Activated CD8-positive, alpha-beta memory T cell treated with anti-CD3 and anti-CD28 coated beads, Interleukin-2, amount 10 ng/mL, durations not matched to agents 7 days and 5 days (primary cell): ENCODE measurements around the gene RPS26. TPM values are rescaled to one million over a fixed set of nuclear protein-coding genes. Genes with fewer than 3 reads are reported as not detected.
"Not testable (repeated sequence)": the region's sequence is repeated elsewhere in the genome, so short reads cannot be mapped to it uniquely, and the experiment has no call there.

Experiments
- ATAC-seq: fragments of 150-1000 bp; cut with Tn5 transposase; one replicate; pipeline ENCODE4 v1.10.0; 2021; ENCODE audit warnings: moderate library complexity
- CTCF ChIA-PET: fragments of 350-600 bp; sonication (Branson Sonifier 250); formaldehyde crosslinking; loops from one replicate; lab custom pipeline; 2021; ENCODE audit warnings: antibody characterized with exemption; lab: Charles Lee
- DNase-seq: peaks from one replicate; pipeline ENCODE4 v3.0.0-alpha.2; 2020
- H3K27ac Mint-ChIP-seq: one replicate; pipeline ENCODE4 v1.8.0; 2021; ENCODE audit warnings: mild to moderate bottlenecking, mixed read lengths
- H3K27me3 Mint-ChIP-seq: one replicate; pipeline ENCODE4 v1.8.0; 2021; ENCODE audit warnings: mixed read lengths
- H3K36me3 Mint-ChIP-seq: one replicate; pipeline ENCODE4 v1.8.0; 2021; ENCODE audit warnings: mild to moderate bottlenecking, mixed read lengths
- H3K4me1 Mint-ChIP-seq: one replicate; pipeline ENCODE4 v1.8.0; 2021; ENCODE audit warnings: mixed read lengths
- H3K4me3 Mint-ChIP-seq: one replicate; pipeline ENCODE4 v1.8.0; 2021; ENCODE audit warnings: mild to moderate bottlenecking, moderate library complexity, mixed read lengths
- H3K9me3 Mint-ChIP-seq: one replicate; pipeline ENCODE4 v1.8.0; 2022; ENCODE audit warnings: low read depth, mixed read lengths
- total RNA-seq, 2 experiments: library from RNA; stranded (reverse); gene quantifications; one replicate each; pipeline ENCODE4 v1.2.3, GENCODE V29; 2021

RPS26 gene
- total RNA-seq, 2 experiments from 2014 or later, result 27.9 to 42.2 TPM

DNA sequence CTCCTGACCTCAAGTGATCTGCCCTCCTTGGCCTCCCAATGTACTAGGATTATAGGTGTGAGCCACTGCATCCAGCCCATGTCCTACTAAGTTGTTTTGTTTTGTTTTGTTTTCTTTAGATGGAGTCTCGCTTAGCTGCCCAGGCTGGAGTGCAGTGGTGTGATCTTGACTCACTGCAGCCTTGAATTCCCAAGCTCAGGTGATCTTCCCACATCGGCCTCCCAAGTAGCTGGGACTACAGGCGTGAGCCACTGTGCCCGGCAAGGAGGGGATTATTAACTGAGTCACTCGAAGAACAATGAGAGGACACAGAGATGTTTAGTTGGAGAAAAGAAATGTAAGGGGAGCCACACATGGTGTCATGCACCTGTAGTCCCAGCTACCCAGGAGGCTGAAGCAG lies 20.3 kb downstream of the RPS26 start:
- no peaks in the 10 kb centered on the region for H3K36me3 Mint-ChIP-seq
- CTCF ChIA-PET, result interaction anchor here (1.8 to 2.4 kb wide), 2 partner anchors 15 to 17 kb away, joined by 6 to 7 read pairs; partner anchors contain the start of gene ERBB3
- ATAC-seq, result no peak

DNA sequence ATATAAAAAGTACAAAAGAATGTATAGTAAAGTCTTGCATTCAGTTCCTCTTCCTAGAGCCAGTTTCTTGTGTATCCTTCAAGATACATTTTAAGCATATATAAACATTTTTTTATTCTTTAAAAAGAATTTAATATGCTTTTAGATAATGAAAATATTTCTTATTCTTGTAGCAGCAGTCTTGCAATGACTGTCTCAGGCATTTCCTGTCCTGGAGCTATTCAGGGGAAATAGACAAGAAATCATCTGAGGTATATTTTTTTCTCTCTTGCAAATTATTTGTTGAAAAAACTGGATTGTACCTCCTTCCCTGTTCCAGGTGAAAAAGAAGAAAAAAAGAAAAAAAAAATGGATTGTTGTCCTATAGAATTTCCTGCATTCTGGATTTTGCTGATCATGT lies 21.3 kb downstream of the RPS26 start:
- no peak overlapping the region for H3K4me3 Mint-ChIP-seq
- DNase-seq (no peak), ATAC-seq (no peak)
- H3K36me3 Mint-ChIP-seq, result no peaks in the 10 kb centered on the region
- no peak overlapping the region for H3K27ac Mint-ChIP-seq
- CTCF ChIA-PET, result interaction anchor here (1.8 to 2.4 kb wide), 2 partner anchors 16 kb away, joined by 6 to 7 read pairs; partner anchors contain the start of gene ERBB3
- H3K4me1 Mint-ChIP-seq, result peaks cover 5% of the 10 kb centered on the region
- peaks cover 6% of the 10 kb centered on the region for H3K27me3 Mint-ChIP-seq
- no peaks in the 10 kb centered on the region for H3K9me3 Mint-ChIP-seq

More for the DNA sequence above, 20.3 kb downstream of the RPS26 start:
- DNase-seq, result no peak
- Mint-ChIP-seq H3K4me3 (no peak overlapping the region), H3K4me1 (peaks cover 4% of the 10 kb centered on the region), H3K27me3 (peaks cover 6% of the 10 kb centered on the region), H3K9me3 (no peaks in the 10 kb centered on the region), H3K27ac (no peak overlapping the region)

DNA sequence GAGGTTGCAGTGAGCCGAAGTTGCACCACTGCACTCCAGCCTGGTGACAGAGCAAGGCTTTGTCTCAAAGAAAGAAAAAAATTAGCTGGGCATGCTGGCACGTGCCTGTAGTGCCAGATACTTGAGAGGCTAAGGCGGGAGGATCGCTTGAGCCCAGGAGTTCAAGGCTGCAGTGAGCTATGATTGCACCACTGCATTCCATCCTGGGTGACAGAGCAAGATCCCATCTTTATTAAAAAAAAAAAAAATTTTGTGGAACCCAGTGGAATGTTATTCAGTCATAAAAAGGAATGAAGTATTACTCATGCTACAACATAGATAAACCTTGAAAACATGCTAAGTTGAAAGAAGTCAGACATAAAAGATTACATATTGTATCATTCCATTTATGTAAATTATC lies 29.9 kb downstream of the RPS26 start:
- DNase-seq (no peak), ATAC-seq (no peak)
- CTCF ChIA-PET, result interaction anchor here (0.7 to 1.6 kb wide), 3 partner anchors 28 to 1599 kb away, joined by 3 read pairs; no protein-coding TSS in a partner anchor
- H3K4me3 Mint-ChIP-seq, result no peak overlapping the region
- no peak overlapping the region for H3K27ac Mint-ChIP-seq
- peaks cover 3% of the 10 kb centered on the region for H3K4me1 Mint-ChIP-seq
- H3K36me3 Mint-ChIP-seq, result no peaks in the 10 kb centered on the region
- H3K27me3 Mint-ChIP-seq, result peaks cover 6% of the 10 kb centered on the region
- H3K9me3 Mint-ChIP-seq, result no peaks in the 10 kb centered on the region

DNA sequence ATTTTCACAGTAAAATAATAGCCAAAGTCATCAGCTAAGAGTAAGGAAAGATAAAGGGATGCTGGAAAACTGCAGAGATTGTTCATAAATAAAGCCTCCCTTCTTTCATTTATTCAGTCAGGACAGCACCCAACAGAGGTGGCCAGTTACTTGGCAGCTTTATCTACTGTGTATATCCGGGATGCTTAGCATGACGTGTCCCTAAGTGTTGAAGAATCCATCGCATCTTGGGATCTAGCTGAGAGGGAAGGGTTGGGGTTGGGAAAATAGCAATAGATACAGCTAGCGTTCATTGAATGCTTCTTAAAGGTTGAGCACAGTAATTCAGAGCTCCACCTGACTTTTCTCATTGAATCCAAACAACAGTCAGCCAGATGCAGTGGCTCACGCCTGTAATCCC lies 32.7 kb downstream of the RPS26 start:
- no peak for ATAC-seq
- H3K4me1 Mint-ChIP-seq, result peaks cover 3% of the 10 kb centered on the region
- peaks cover 11% of the 10 kb centered on the region for H3K27me3 Mint-ChIP-seq
- no peak for DNase-seq
- CTCF ChIA-PET, result interaction anchor here (0.9 kb wide), 2 partner anchors 15 to 28 kb away, joined by 3 read pairs; no protein-coding TSS in a partner anchor
- no peaks in the 10 kb centered on the region for H3K36me3 Mint-ChIP-seq
- H3K27ac Mint-ChIP-seq, result no peak overlapping the region
- H3K9me3 Mint-ChIP-seq, result no peaks in the 10 kb centered on the region
- H3K4me3 Mint-ChIP-seq, result no peak overlapping the region

DNA sequence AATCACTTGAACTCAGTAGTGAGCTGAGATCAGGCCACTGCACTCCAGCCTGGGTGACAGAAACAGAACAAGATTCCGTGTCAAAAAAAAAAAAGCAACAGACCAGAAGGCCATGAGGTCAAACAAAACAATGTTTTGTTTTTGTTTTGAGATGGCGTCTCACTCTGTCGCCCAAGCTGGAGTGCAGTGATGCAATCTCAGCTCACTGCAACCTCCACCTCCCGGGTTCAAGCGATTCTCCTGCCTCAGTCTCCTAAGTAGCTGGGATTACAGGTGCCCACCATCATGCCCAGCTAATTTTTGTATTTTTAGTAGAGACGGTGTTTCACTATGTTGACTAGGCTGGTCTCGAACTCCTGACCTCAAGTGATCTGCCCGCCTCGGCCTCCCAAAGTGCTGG lies 36.2 kb downstream of the RPS26 start:
- not testable (repeated sequence) for H3K36me3 Mint-ChIP-seq, DNase-seq, H3K9me3 Mint-ChIP-seq, ATAC-seq, H3K4me3 Mint-ChIP-seq, H3K27ac Mint-ChIP-seq
- H3K4me1 Mint-ChIP-seq, result peaks cover 14% of the 10 kb centered on the region
- H3K27me3 Mint-ChIP-seq, result peaks cover 23% of the 10 kb centered on the region
- CTCF ChIA-PET, result interaction anchor here (0.9 to 2.4 kb wide), 7 partner anchors 8 to 40 kb away, joined by 3 to 13 read pairs (median 3); partner anchors contain the start of genes PA2G4 and ZC3H10

DNA sequence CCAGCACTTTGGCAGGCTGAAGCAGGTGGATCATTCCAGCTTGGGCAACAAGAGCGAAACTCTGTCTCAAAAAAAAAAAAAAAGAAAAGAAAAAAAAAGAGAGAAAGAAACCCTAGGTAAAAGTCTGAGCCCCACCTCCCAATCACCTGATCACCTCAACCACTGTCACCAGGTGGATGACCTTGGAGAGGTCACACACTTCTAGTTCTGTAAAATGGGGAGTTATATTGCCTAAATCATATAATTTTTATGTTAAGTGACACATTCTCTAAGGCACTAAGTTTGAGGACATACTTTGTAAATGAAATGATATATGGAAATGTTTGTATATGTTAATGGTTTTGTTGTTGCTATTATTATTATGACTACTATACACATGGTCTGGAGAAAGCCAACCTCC lies 36.7 kb downstream of the RPS26 start:
- CTCF ChIA-PET, result interaction anchor here (0.9 to 3.1 kb wide), 9 partner anchors 7 to 83 kb away, joined by 3 to 13 read pairs (median 7); partner anchors contain the start of genes PA2G4 and ZC3H10
- Mint-ChIP-seq H3K27ac (no peak overlapping the region), H3K36me3 (no peaks in the 10 kb centered on the region), H3K27me3 (peaks cover 24% of the 10 kb centered on the region), H3K9me3 (no peaks in the 10 kb centered on the region), H3K4me1 (peaks cover 14% of the 10 kb centered on the region), H3K4me3 (peak overlapping the region; percentile 76)
- no peak for ATAC-seq
- no peak for DNase-seq

DNA sequence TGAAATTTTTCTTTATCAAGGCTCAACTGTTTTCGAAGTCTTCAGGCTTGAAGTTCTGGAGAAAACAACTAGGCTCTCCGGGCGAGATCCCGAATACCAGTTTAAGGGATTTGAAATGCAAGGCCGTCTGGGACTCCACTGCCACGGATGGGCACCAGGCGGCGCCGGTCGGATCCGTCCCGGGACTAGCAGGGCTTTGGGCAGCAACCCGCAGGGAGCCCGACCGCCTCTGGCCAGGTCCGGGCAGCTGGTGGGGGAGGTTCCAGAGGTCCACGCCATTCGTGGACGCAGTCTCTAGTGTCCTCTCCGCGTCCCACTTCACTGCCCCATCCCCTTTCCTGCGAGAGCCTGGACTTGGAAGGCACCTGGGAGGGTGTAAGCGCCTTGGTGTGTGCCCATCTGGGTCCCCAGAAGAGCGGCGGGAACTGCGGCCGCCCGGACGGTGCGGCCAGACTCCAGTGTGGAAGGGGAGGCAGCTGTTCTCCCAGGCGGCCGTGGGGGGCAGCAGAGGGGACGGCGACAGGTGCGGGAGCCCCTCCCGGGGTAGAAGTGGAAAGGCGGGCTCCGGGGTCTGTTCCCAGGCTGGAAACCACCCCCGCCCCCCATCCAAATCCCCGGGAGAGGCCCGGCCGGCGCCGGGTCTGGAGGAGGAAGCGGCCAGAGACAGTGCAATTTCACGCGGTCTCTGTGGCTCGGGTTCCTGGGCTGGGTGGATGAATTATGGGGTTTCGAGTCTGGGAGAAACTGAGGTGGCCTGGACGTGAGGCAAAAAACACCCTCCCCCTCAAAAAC lies 37.4 kb downstream of the RPS26 start:
- Mint-ChIP-seq H3K27ac (no peak overlapping the region), H3K27me3 (peaks cover 30% of the 10 kb centered on the region), H3K4me1 (peaks cover 14% of the 10 kb centered on the region), H3K4me3 (peak overlapping the region; percentile 76), H3K9me3 (no peaks in the 10 kb centered on the region), H3K36me3 (no peaks in the 10 kb centered on the region)
- CTCF ChIA-PET, result interaction anchor here (0.7 to 3.1 kb wide), 16 partner anchors 11 to 153 kb away, joined by 3 to 13 read pairs (median 4); partner anchors contain the start of genes PA2G4 and ZC3H10
- ATAC-seq (peak; percentile 74), DNase-seq (peak; percentile 65)

DNA sequence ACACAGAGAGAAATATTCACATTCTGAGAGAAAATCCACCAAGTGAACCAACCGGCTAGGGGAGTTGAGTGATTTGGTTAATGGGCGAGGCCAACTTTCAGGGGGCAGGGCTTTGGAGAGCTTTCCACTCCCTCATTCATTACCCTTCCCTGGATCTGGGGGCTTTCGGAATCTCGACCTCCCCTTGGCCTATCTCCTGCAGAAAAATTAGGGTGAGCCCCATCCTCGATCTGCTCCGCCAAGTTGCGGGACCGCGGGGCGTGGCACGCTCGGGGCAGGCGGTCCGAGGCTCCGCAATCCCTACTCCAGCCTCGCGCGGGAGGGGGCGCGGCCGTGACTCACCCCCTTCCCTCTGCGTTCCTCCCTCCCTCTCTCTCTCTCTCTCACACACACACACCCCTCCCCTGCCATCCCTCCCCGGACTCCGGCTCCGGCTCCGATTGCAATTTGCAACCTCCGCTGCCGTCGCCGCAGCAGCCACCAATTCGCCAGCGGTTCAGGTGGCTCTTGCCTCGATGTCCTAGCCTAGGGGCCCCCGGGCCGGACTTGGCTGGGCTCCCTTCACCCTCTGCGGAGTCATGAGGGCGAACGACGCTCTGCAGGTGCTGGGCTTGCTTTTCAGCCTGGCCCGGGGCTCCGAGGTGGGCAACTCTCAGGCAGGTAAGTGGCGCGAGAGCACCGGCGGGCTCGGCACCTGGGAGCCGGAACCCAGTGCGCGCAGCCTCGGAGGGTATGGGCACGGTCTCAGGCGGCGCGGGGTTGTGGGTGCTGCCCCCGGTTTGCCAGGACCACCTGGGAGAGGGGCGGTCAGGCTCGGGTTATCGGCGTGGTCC lies 38.2 kb downstream of the RPS26 start, which contains the start of gene ERBB3:
Gene ERBB3, plus strand, starts transcription at position 443 of the 833 bp plus-strand sequence. Its CDS starts 136 bp downstream, at position 579.
- H3K27ac Mint-ChIP-seq, result no peak within 1 kb of the TSS
- peak; percentile 76 for DNase-seq
- peak; percentile 82 for ATAC-seq
- peak within 1 kb of the TSS; percentile 76 for H3K4me3 Mint-ChIP-seq
- H3K9me3 Mint-ChIP-seq, result no peaks in the 10 kb centered on the region
- CTCF ChIA-PET, result interaction anchor here (0.8 to 3.1 kb wide), 17 partner anchors 11 to 154 kb away, joined by 3 to 13 read pairs (median 4); partner anchors contain the start of genes PA2G4 and ZC3H10
- no peaks in the 10 kb centered on the region for H3K36me3 Mint-ChIP-seq
- peaks cover 30% of the 10 kb centered on the region for H3K27me3 Mint-ChIP-seq
- H3K4me1 Mint-ChIP-seq, result peaks cover 14% of the 10 kb centered on the region

DNA sequence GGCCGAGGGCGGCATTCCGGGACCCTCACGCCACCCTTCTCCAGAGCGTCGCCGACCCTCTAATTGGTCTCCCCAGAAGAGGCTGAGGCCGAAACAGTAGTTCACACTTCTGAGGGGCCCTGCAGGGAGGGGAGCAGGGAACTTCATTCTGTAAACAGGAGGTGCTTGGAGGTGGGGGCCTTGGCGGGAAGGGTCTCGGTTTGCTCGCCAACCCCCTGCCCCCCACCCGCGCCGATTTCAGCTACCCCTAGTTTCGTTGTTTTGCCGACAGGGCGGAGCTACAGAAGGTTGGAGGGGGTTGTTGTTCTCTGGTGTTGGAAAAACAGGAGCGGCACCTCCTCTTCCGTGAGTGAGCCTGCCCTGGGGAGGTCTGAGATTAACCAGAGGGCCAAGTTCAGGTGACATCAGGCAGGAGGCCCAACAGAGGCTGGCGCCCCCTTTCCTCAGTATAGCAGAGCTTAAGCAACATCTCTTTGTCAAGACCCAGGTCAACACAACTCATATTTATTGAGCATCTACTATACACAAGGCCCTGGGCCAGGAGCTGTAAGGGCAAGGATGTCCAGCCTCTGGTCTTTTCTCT lies 38.9 kb downstream of the RPS26 start:
- H3K27ac Mint-ChIP-seq, result no peak overlapping the region
- H3K36me3 Mint-ChIP-seq, result no peaks in the 10 kb centered on the region
- H3K4me3 Mint-ChIP-seq, result peak overlapping the region; percentile 76
- CTCF ChIA-PET, result interaction anchor here (0.7 to 3.1 kb wide), 8 partner anchors 13 to 342 kb away, joined by 3 to 9 read pairs (median 4); partner anchors contain the start of gene ZC3H10
- H3K9me3 Mint-ChIP-seq, result no peaks in the 10 kb centered on the region
- DNase-seq, result no peak
- peaks cover 16% of the 10 kb centered on the region for H3K4me1 Mint-ChIP-seq
- peaks cover 30% of the 10 kb centered on the region for H3K27me3 Mint-ChIP-seq
- no peak for ATAC-seq

DNA sequence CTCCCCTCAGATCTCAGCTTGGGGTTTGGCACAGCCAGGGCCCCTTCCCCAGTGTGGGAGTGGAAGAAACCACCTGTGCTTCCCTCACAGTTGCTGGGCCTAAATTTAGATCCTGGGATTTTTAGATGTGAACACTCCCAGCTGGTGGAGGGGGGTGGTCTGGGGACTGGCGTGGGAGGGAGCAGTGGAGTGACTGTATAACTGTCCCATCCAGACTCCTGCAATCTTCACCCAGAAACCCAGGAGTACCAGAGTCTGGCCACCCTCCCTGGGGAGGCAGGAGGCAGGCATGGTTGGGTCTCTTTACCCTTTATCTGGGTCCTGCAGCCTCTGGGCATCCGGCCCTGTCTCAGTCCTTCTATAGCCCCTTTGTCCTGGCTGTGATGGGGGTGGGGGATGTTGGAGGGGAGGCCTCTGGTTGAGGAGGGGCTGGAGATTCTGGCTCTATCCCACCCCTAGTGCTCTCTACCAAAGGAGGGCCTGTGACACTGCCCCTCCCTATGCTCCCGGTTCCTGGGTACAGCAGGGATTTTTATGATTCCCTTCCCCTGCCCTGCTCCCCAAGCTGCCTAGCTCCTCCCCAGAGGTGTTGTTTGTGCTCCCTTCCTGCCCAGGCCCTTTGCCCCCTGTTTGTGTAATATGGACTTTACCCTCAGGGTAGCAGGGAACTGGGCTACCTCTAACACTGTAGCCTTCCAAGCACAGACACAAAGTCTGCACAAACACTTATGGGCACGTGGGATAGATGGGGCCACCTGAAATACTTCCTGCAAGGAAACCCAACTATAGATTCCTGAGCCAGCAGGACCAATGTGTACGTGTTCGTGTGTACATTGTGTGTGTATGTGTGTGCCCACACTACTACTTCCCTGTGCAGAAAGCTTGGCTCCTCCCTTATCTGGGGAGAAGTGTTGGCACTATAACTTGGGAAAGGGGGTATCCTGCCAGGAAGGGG lies 40.0 kb downstream of the RPS26 start:
- H3K9me3 Mint-ChIP-seq, result no peaks in the 10 kb centered on the region
- peaks cover 16% of the 10 kb centered on the region for H3K4me1 Mint-ChIP-seq
- H3K27ac Mint-ChIP-seq, result no peak overlapping the region
- CTCF ChIA-PET, result interaction anchor here (0.7 to 3.1 kb wide), 8 partner anchors 20 to 343 kb away, joined by 3 to 9 read pairs (median 3); partner anchors contain the start of gene ZC3H10
- H3K27me3 Mint-ChIP-seq, result peaks cover 30% of the 10 kb centered on the region
- DNase-seq, result no peak
- no peak overlapping the region for H3K4me3 Mint-ChIP-seq
- H3K36me3 Mint-ChIP-seq, result no peaks in the 10 kb centered on the region
- ATAC-seq, result no peak

DNA sequence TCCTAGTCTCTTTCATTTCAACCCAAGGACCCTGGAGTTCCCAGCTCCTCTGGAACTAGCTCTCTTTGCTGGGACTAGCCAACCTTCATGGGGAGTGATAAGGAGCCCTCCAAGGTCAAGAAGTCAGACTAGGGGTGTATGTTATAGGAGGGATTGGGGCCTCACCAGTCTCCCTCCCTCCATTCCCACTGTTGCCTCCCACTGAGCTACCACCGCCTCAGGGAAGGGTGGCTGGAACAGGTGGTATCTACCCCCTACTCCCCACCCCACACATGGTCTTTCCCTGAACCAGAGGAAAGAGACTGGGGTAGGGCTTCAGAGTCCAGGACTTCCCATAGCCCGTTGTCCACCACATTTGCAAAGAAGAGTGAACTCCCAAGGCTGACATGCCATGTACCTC lies 40.7 kb downstream of the RPS26 start:
- no peak overlapping the region for H3K4me3 Mint-ChIP-seq
- no peaks in the 10 kb centered on the region for H3K9me3 Mint-ChIP-seq
- DNase-seq, result no peak
- no peak for ATAC-seq
- H3K4me1 Mint-ChIP-seq, result peaks cover 16% of the 10 kb centered on the region
- CTCF ChIA-PET, result interaction anchor here (1.2 to 1.3 kb wide), 2 partner anchors 20 to 36 kb away, joined by 3 read pairs; partner anchors contain the start of gene ZC3H10
- H3K27ac Mint-ChIP-seq, result no peak overlapping the region
- H3K27me3 Mint-ChIP-seq, result peaks cover 30% of the 10 kb centered on the region
- no peaks in the 10 kb centered on the region for H3K36me3 Mint-ChIP-seq
